Left forelimb (tissue), 1 donor: ENCODE measurements around the gene NDUFB10.

Experiments
- DNase-seq: peaks from one replicate; pipeline ENCODE4 v3.0.0-alpha.2; 2018; ENCODE audit warnings: low spot score

Gene NDUFB10

GRCh38 chr16:1971796-1972489 lies 12.6 kb downstream of the NDUFB10 start, which contains the start of gene TBL3:
TSS of gene TBL3 (plus strand) at chr16:1972053. CDS start at chr16:1972165, 112 bp downstream.
- peak; percentile 98 for DNase-seq

GRCh38 chr16:1972490-1972877 lies 13.1 kb downstream of the NDUFB10 start:
- no peak for DNase-seq

- no peak for DNase-seq
These were observed 14.3 kb downstream of the NDUFB10 start for GRCh38 chr16:1973461-1974156.

GRCh38 chr16:1974157-1975070 lies 15.1 kb downstream of the NDUFB10 start:
- DNase-seq, result no peak

- DNase-seq, result no peak
These were observed 16.3 kb downstream of the NDUFB10 start for GRCh38 chr16:1975432-1976215.

- no peak for DNase-seq
These were observed 16.8 kb downstream of the NDUFB10 start for GRCh38 chr16:1976216-1976520.

GRCh38 chr16:1976951-1977874 lies 17.9 kb downstream of the NDUFB10 start:
- no peak for DNase-seq

GRCh38 chr16:1977875-1978268 lies 18.5 kb downstream of the NDUFB10 start:
- DNase-seq, result no peak

GRCh38 chr16:1978476-1979120 lies 19.3 kb downstream of the NDUFB10 start:
- DNase-seq, result no peak

- no peak for DNase-seq
These were observed 20.1 kb downstream of the NDUFB10 start for GRCh38 chr16:1979271-1980029.

GRCh38 chr16:1980030-1980769 lies 20.9 kb downstream of the NDUFB10 start:
- DNase-seq, result no peak

- DNase-seq, result no peak
These were observed 21.4 kb downstream of the NDUFB10 start for GRCh38 chr16:1980770-1981087.

GRCh38 chr16:1981398-1981836 lies 22.1 kb downstream of the NDUFB10 start, which contains the start of gene NOXO1:
TSS of gene NOXO1 (minus strand) at chr16:1981469. CDS start at chr16:1981179, 290 bp downstream.
- DNase-seq, result no peak

- no peak for DNase-seq
These were observed 22.7 kb downstream of the NDUFB10 start for GRCh38 chr16:1982013-1982433.

- no peak for DNase-seq
These were observed 23.7 kb downstream of the NDUFB10 start for GRCh38 chr16:1982991-1983543.

- DNase-seq, result peak; percentile 93
These were observed 24.4 kb downstream of the NDUFB10 start, which contains the start of gene GFER for GRCh38 chr16:1983544-1984346. TSS of gene GFER (plus strand) at chr16:1984193. CDS start at chr16:1984219, 26 bp downstream.
